Measurements from ENCODE around the gene PLXDC1.

- TF ChIP-seq CTCF (IDR thresholded peaks at IDR 0.05) (no peak), POLR2A (IDR thresholded peaks at IDR 0.05) (no peak)
Observed at GRCh38 chr17:39151150-39151942, at the start of gene PLXDC1.

Measured in body of pancreas (tissue), 4 donors.